IMR-90 (cell line): ENCODE results near the gene C19orf73. TPM values are rescaled to one million over a fixed set of nuclear protein-coding genes. Genes with fewer than 3 reads are reported as not detected.

ENCODE experiments used
- ATAC-seq: fragments of 200-7000 bp; cut with Tn5 transposase; 2 replicates; pipeline ENCODE4 v1.9.1; 2020; ENCODE audit warnings: low read depth, mild to moderate bottlenecking, moderate library complexity
- BruUV-seq: library from RNA; stranded (reverse); fragments of 400-500 nt; replicated peaks from 2 replicates; lab custom pipeline; 2021; lab: Mats Ljungman, UMichigan
- CTCF ChIA-PET: fragments of 300-600 bp; formaldehyde crosslinking; extraction: SDS; loops from one replicate; lab custom pipeline; 2021; ENCODE audit warnings: antibody characterized with exemption; lab: Yijun Ruan, JAX
- POLR2A ChIA-PET: fragments of 300-600 bp; sonication (Branson Sonifier 250); formaldehyde crosslinking; loops from one replicate; lab custom pipeline; 2022; ENCODE audit warnings: antibody characterized with exemption; ENCODE audit not compliant: unreplicated experiment; lab: Charles Lee
- DNase-seq: peaks from one replicate; pipeline ENCODE4 v3.0.0; 2013
- H2AFZ ChIP-seq: replicated peaks from 2 replicates; pipeline ENCODE3; 2013; ENCODE audit warnings: low read length, mild to moderate bottlenecking; ENCODE audit not compliant: poor library complexity
- H2AK5ac ChIP-seq: 2 replicates; pipeline ENCODE4 v1.6.1; 2013; ENCODE audit warnings: low read depth, low read length, inconsistent platforms
- H2AK9ac ChIP-seq: replicated peaks from 2 replicates; pipeline ENCODE3; 2013; ENCODE audit warnings: mild to moderate bottlenecking, low read depth, low read length, moderate library complexity; ENCODE audit not compliant: poor library complexity
- H2BK120ac ChIP-seq: 2 replicates; pipeline ENCODE4 v1.6.1; 2013; ENCODE audit warnings: low read depth, low read length, inconsistent platforms
- H2BK15ac ChIP-seq: 3 replicates; pipeline ENCODE4 v1.6.1; 2013; ENCODE audit warnings: low read depth, low read length, inconsistent platforms
- H2BK20ac ChIP-seq: 2 replicates; pipeline ENCODE4 v1.6.1; 2013; ENCODE audit warnings: low read depth, mild to moderate bottlenecking, inconsistent platforms, low read length, moderate library complexity
- H2BK5ac ChIP-seq: 2 replicates; pipeline ENCODE4 v1.6.1; 2013; ENCODE audit warnings: mild to moderate bottlenecking, low read depth, low read length, inconsistent platforms; ENCODE audit not compliant: poor library complexity, severe bottlenecking
- H3K14ac ChIP-seq: replicated peaks from 2 replicates; pipeline ENCODE4 v1.6.1; 2013; ENCODE audit warnings: low read depth, low read length, inconsistent platforms
- H3K18ac ChIP-seq: 2 replicates; pipeline ENCODE4 v1.6.1; 2013; ENCODE audit warnings: low read depth, low read length, control low read depth
- H3K23ac ChIP-seq: 2 replicates; pipeline ENCODE4 v1.6.1; 2013; ENCODE audit warnings: low read depth, low read length, inconsistent platforms
- H3K27ac ChIP-seq: 2 replicates; pipeline ENCODE4 v1.5.1; 2013; ENCODE audit warnings: mild to moderate bottlenecking, control low read depth, low read length; ENCODE audit not compliant: insufficient read depth
- H3K27me3 ChIP-seq: 2 replicates; pipeline ENCODE4 v1.6.1; 2013; ENCODE audit warnings: low read length; ENCODE audit not compliant: control insufficient read depth, insufficient read depth
- H3K36me3 ChIP-seq: 2 replicates; pipeline ENCODE4 v1.6.1; 2013; ENCODE audit warnings: low read length, mixed read lengths; ENCODE audit not compliant: control insufficient read depth, insufficient read depth
- H3K4ac ChIP-seq: 2 replicates; pipeline ENCODE4 v1.6.1; 2013; ENCODE audit warnings: low read depth, low read length, inconsistent platforms
- H3K4me1 ChIP-seq: 2 replicates; pipeline ENCODE4 v1.6.1; 2013; ENCODE audit warnings: low read length, mixed read lengths; ENCODE audit not compliant: control insufficient read depth, insufficient read depth
- H3K4me2 ChIP-seq: 2 replicates; pipeline ENCODE4 v1.6.1; 2013; ENCODE audit warnings: low read depth, mild to moderate bottlenecking, control low read depth, low read length, moderate library complexity
- H3K4me3 ChIP-seq: 2 replicates; pipeline ENCODE4 v1.5.1; 2013; ENCODE audit warnings: low read depth, mild to moderate bottlenecking, control low read depth, low read length, moderate library complexity; ENCODE audit not compliant: insufficient read depth
- H3K56ac ChIP-seq: 2 replicates; pipeline ENCODE4 v1.6.1; 2013; ENCODE audit warnings: low read length, inconsistent platforms; ENCODE audit not compliant: insufficient read depth; ENCODE audit errors: extremely low read depth
- H3K79me1 ChIP-seq, 2 experiments: 2 replicates each; pipeline ENCODE4 v1.6.1; 2013; ENCODE audit warnings: low read length in 2 of 2, inconsistent platforms in 1 of 2, low read depth in 1 of 2
- H3K9ac ChIP-seq: 2 replicates; pipeline ENCODE4 v1.6.1; 2013; ENCODE audit warnings: low read depth, low read length, control low read depth
- H3K9me1 ChIP-seq: 2 replicates; pipeline ENCODE4 v1.6.1; 2013; ENCODE audit warnings: low read length, inconsistent platforms; ENCODE audit not compliant: insufficient read depth
- H3K9me3 ChIP-seq: 2 replicates; pipeline ENCODE4 v1.6.1; 2013; ENCODE audit warnings: low read length; ENCODE audit not compliant: control insufficient read depth, insufficient read depth
- H4K20me1 ChIP-seq: 2 replicates; pipeline ENCODE4 v1.6.1; 2013; ENCODE audit warnings: low read length, inconsistent platforms; ENCODE audit not compliant: insufficient read depth
- H4K5ac ChIP-seq: 2 replicates; pipeline ENCODE4 v1.6.1; 2013; ENCODE audit warnings: mild to moderate bottlenecking, low read depth, low read length, control low read depth
- H4K8ac ChIP-seq, 2 experiments: 2 replicates each; pipeline ENCODE4 v1.6.1; 2013; ENCODE audit warnings: low read depth in 2 of 2, low read length in 2 of 2, control low read depth in 1 of 2, inconsistent platforms in 1 of 2
- H4K91ac ChIP-seq: 2 replicates; pipeline ENCODE4 v1.6.1; 2013; ENCODE audit warnings: low read depth, low read length, inconsistent platforms; ENCODE audit not compliant: insufficient read depth
- BHLHE40 ChIP-seq: fragments of 150-350 bp; IDR thresholded peaks from 2 replicates; pipeline ENCODE4 v1.6.1; 2016; ENCODE audit warnings: mild to moderate bottlenecking, low read depth, low read length
- MAZ ChIP-seq: IDR thresholded peaks from 2 replicates; pipeline ENCODE4 v1.6.1; 2012; ENCODE audit warnings: low read depth, mild to moderate bottlenecking, low read length, improper control_type of control experiment, moderate library complexity, borderline replicate concordance
- MXI1 ChIP-seq: IDR thresholded peaks from 2 replicates; pipeline ENCODE4 v1.6.1; 2012; ENCODE audit warnings: low read depth, mild to moderate bottlenecking, low read length, moderate library complexity, borderline replicate concordance
- NFE2L2 ChIP-seq: fragments of 150-350 bp; IDR thresholded peaks from 2 replicates; pipeline ENCODE4 v1.6.1; 2016; ENCODE audit warnings: low read depth, mild to moderate bottlenecking, low read length
- WGBS, 2 experiments: methylation state at CpG; one replicate each; pipeline versions ENCODE4 v1.1.5 to v1.1.7; 2013; ENCODE audit warnings: missing lambda C conversion rate in 2 of 2; ENCODE audit not compliant: insufficient read length in 1 of 2; ENCODE audit errors: extremely low coverage in 2 of 2; 5-methylcytosine and 5-hydroxymethylcytosine counted together
- dilution Hi-C: fragments of 300-500 bp; cut with HindIII; formaldehyde crosslinking; loops from one replicate; pipeline ENCODE4 v1.14.3; 2018; ENCODE audit warnings: low sequenced_read_pairs; ENCODE audit not compliant: unreplicated experiment
- in situ Hi-C: fragments of 300-500 bp; cut with MboI; formaldehyde crosslinking; loops from 3 replicates; pipeline ENCODE4 v1.14.3; 2019; ENCODE audit warnings: low sequenced_read_pairs, inconsistent platforms, mixed read lengths
- intact Hi-C: fragments of 100-400 bp; cut with micrococcal nuclease; formaldehyde crosslinking; loops from 2 replicates; pipeline ENCODE4 v1.10.0; 2022
- polyA plus RNA-seq, 3 experiments: library from polyadenylated mRNA; depleted of rRNA; stranded (reverse); fragments of >200 nt; gene quantifications; 2 replicates each; pipeline ENCODE4 v1.2.3, GENCODE V29; 2012; ENCODE audit warnings: low replicate concordance in 1 of 3
- total RNA-seq: library from RNA; depleted of rRNA; stranded (reverse); fragments of >200 nt; gene quantifications from 2 replicates; pipeline ENCODE4 v1.2.3, GENCODE V29; 2012
- TF ChIP-seq, protein P1 (sequence below): fragments of 150-350 bp; IDR thresholded peaks from 2 replicates; pipeline ENCODE4 v1.6.1; 2016; ENCODE audit warnings: low read depth, mild to moderate bottlenecking, low read length, moderate library complexity, borderline replicate concordance

C19orf73 gene
- total and polyA plus RNA-seq, 2 of the 4 experiments (the other 2 are of a cell fraction), result 1.2 TPM; not detected in 1

DNA sequence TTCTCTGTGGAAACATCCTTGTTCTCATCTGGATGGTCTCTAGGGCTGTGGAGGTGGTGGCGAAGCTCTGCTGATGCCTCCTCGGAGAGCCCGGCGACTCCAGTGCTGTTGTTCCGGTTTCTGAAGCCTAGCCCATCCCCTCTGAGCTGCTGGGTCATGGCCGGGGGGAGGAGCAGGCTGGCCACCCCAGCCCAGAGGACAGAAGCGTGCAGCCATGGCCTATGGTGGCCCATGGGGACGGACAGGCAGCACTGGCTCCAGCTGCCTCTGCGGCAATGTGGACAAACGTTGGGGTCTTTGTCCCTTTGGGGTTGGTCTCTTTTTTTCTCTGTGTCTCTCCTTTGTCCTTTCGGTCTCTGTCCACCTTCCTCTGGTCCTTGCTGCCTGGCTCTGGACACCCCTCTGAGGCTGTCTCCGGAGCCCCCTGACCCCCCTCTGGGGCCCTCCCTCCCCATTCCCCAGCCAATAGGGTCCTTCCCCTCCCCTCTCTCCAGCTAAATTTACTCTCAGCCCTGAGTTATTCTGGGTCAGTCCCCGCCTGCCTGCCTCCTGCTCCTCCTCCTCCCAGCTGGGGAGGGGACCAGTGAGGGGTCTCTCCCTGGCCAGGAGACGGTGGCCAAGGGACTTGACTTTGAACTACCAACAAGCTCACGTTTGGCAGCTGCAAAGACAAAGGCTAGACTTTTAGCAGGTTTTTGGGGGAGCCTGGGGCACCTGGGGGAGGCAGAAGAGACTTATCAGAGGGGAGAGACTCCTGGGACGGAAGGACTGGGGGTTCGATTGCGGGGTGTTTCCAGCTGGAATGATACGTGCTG lies 36.3 kb upstream of the C19orf73 start, which contains the start of gene HRC:
Gene HRC, minus strand, starts transcription at position 392 of the 815 bp plus-strand sequence. Its CDS starts 159 bp downstream, at position 233.
- no peak within 1 kb of the TSS for H3K4me2 ChIP-seq
- in situ Hi-C loops (no loop called here), intact Hi-C loops (no loop called here), dilution Hi-C loops (no loop called here)
- H2BK15ac ChIP-seq, result no peak within 1 kb of the TSS
- H4K91ac ChIP-seq, result no peak within 1 kb of the TSS
- H3K4me3 ChIP-seq, result no peak within 1 kb of the TSS
- no peak within 1 kb of the TSS for H2AK5ac ChIP-seq
- no peak within 1 kb of the TSS for H4K8ac ChIP-seq
- no TSS peak for BruUV-seq
- no peak within 1 kb of the TSS for H4K5ac ChIP-seq
- ATAC-seq (no peak), DNase-seq (no peak)
- CTCF ChIA-PET, result no interaction called here
- H3K56ac ChIP-seq, result no peak within 1 kb of the TSS
- H2BK20ac ChIP-seq, result no peak within 1 kb of the TSS
- WGBS, 2 experiments, result 47% methylated on average over 10 of the region's 19 CpGs; no CpG with 5 or more reads in 1 of the 2 experiments
- H3K9me1 ChIP-seq, result peaks cover 5% of the 10 kb centered on the region; the same call in 1 of the 2 replicates
- H3K4me1 ChIP-seq, result peaks cover 2% of the 10 kb centered on the region; the same call in 1 of the 2 replicates
- H4K20me1 ChIP-seq, result no peaks in the 10 kb centered on the region
- H2BK5ac ChIP-seq, result no peak within 1 kb of the TSS
- no peak within 1 kb of the TSS for H3K23ac ChIP-seq
- no peak within 1 kb of the TSS for H3K27ac ChIP-seq
- H3K14ac ChIP-seq, result no peak within 1 kb of the TSS
- H3K4ac ChIP-seq, result no peak within 1 kb of the TSS
- H3K9ac ChIP-seq, result no peak within 1 kb of the TSS
- peak within 1 kb of the TSS; percentile 26 for H2AK9ac ChIP-seq
- H2BK120ac ChIP-seq, result no peak within 1 kb of the TSS
- no peak within 1 kb of the TSS for H2AFZ ChIP-seq
- H3K27me3 ChIP-seq, result peaks cover 8% of the 10 kb centered on the region; the same call in 1 of the 2 replicates
- no peak within 1 kb of the TSS for H3K18ac ChIP-seq
- TF ChIP-seq NFE2L2 (no peak), BHLHE40 (no peak), MAZ (no peak), MXI1 (no peak)
- TF ChIP-seq, protein P1, sequence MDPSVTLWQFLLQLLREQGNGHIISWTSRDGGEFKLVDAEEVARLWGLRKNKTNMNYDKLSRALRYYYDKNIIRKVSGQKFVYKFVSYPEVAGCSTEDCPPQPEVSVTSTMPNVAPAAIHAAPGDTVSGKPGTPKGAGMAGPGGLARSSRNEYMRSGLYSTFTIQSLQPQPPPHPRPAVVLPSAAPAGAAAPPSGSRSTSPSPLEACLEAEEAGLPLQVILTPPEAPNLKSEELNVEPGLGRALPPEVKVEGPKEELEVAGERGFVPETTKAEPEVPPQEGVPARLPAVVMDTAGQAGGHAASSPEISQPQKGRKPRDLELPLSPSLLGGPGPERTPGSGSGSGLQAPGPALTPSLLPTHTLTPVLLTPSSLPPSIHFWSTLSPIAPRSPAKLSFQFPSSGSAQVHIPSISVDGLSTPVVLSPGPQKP, result no peak
- H3K79me1 ChIP-seq, result peaks cover 8 to 21% of the 10 kb centered on the region in 2 experiments; a peak in 3 of 4 replicates
- H3K9me3 ChIP-seq, result no peaks in the 10 kb centered on the region
- POLR2A ChIA-PET, result no interaction called here
- H3K36me3 ChIP-seq, result no peaks in the 10 kb centered on the region
